Heart left ventricle (tissue), 13 donors: ENCODE data around the gene KLHL41.

Experiments
- CTCF ChIP-seq, 12 donors: fragments of 200-600 bp; sonication (generic) in 4 of 12; IDR thresholded peaks; one replicate each; pipeline versions ENCODE4 v1.5.0 to v1.8.0; 2018 to 2022; ENCODE audit warnings: antibody characterized with exemption in 12 of 12, mild to moderate bottlenecking in 5 of 12
- POLR2A ChIP-seq, 2 donors: fragments of 450-650 bp; IDR thresholded peaks; one replicate each; pipeline ENCODE4 v1.6.1; 2017; ENCODE audit warnings: antibody characterized with exemption in 2 of 2, mild to moderate bottlenecking in 2 of 2, moderate library complexity in 2 of 2
- donor health status: ischemic (EF 13 %, LVEDD 7.1; RV severe dilation, severe dysfunction).
- donor health status: DM: no; HTN: yes; CAD: no.
- donor health status: DM: no; HTN: no; CAD: no.
- donor health status: ischemic (EF 25% LVEDD 6.9; RV normal size, moderate dysfunction).
- donor health status: ischemic (EF 25% LVEDD 5.7; RV mildly dilated, moderate dysfunction).
- donor health status: ischemic (EF 35%, LVEDD 5.7; RV mildly dilated, moderate dysfunction).
- donor health status: nonischemic (EF 11% LVEDD 7.7; RV severe dilation, severe dysfunction).
- donor health status: DM: yes; HTN: yes; CAD: no.
- donor health status: PGD.
- donor health status: ischemic (EF 29% LVEDD 5.4; RV normal size, mild dysfunction).
- donor health status: nonischemic (EF 23%, LVEDD 6.1; RV moderate dilation, normal function).

GRCh38 chr2:169507698-169508097, 1.8 kb upstream of the KLHL41 start:
- TF ChIP-seq CTCF (IDR thresholded peaks at IDR 0.05) (no peak), POLR2A (IDR thresholded peaks at IDR 0.05) (no peak)
